ENCODE measurements around the gene ALCAM.
"Not testable (repeated sequence)": the region's sequence is repeated elsewhere in the genome, so short reads cannot be mapped to it uniquely, and the experiment has no call there.

Gene ALCAM

DNA sequence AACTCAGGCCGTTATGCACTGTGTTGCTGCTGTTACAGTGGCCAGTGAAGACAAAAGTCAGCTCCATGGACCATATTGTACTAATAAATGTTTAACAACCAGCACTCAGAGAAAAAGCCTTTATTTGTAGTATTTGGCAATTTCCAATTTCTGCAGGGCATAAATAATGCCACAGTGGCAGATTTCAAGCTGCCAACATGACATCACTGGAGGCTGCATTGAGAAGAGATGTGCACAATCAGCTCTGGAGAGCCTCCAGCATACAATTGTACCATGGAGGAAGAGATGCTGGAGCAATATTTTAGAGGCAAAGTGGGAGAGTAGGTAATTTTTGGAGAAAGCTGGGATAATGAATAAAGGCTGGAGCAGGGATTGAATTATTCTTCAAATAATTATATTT lies 9.7 kb upstream of the ALCAM start:
- no peak for DNase-seq (ENCODE audit: low spot score)

DNA sequence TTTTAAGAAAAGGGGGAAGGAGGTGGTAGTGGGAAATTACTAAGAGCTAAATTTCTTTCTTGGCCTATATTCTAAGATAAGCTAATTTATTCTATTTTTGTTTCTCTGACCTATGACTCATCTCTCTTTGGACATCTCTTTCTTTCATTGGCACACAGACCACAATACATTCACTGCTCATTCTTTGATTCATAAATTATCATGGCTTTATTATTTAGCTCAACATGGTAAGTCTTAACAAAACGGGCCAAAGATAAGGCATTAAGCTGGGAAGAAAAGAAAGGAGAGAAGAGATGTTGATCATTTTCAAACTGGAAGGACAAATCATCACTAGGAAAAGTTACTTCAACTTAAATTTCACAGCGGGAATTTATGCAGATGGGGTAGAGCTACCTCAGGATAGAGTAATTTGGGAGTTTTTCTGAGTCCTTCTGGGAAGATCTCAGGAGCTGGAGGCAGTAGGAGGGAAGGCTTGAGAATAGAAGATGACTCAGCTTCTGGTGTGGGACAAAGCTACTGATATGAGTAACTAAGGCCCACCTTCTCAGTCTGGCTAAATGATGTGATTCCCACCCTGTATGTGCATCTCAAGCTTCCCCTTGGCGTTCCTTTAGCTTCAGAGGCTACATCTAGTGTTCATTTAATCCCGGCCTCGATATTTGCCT lies 7.5 kb upstream of the ALCAM start:
- no peak for DNase-seq (ENCODE audit: low spot score)

DNA sequence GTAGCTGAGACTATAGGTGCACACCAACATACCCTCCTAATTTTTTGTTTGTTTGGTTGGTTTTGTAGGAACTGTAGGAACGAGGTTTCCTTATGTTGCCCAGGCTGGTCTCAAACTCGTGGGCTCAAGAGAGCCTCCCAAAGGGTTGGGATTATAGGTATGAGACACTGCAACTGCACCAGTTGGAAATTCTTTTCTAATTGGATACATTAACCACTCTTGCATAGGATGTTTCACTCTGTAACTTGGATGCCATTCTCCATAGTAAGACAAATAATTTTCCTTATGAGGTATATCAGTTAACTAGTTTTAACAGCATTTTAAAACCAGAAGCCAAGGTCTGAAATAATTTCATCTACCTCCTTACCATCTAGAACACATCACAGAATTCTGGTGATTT lies 6.7 kb upstream of the ALCAM start:
- no peak for DNase-seq (ENCODE audit: low spot score)

DNA sequence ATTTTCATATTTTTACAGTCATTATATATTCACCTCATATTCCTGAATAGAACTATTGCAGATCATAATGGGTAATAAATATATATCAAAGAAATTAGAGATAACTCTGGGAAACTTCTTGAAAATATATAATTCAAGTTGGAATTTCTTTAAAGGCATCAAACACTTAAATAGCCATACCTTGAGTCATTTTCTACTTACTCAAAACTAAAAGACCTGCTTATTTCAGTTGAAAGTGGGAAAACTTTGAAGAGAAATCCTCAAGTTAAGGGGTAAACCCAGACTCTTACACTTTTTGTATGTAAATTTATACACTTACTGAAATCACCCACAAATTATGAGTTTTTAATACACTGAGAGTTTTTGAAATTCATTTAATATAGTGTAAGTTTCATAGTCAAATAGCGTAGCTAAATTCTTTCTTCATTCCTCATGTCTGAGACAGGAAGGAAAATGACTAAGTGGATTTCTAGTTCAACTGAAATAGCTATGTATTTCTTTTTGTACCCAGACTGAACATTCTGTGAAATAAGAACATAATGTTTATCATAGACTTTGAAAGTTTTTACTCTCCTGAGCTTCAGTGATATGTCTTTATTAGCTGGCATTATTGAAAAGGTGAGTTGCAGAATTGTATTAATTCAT lies 4.6 kb upstream of the ALCAM start:
- no peak for DNase-seq (ENCODE audit: low spot score)

DNA sequence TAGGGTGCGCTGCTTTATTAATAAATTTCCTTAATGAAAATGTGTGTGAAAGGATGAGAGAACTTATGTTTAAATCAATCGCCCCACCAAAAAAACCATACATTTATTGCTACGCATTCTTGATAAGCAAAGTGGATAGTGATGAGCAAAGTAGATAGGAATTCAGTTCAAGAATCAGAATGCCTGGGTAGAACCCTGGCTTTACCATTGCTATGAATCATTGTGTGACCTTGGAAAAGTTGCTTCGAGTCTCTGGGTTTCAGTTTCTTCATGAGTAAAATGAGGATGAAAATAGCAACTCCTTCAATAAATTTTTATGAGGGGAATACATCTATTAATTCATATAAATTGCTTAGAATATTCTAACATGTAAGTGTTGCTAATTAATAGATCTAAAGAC lies 2.6 kb upstream of the ALCAM start:
- no peak for DNase-seq (ENCODE audit: low spot score)

DNA sequence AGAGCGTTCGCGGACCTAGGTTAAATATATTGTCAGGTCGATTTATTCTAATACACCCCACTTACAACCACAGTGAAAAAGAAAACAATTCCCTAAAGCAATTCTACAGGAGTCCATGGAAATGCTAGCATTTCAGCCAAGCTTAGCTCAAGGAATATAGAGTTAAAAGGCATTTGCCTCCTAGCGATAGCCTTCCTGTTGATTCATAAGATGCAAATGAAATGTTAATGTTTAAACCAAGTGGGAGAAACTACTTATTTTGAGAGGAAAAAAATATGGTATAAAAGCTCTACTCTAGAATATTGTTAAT lies 1.7 kb upstream of the ALCAM start:
- DNase-seq (ENCODE audit: low spot score) = no peak

DNA sequence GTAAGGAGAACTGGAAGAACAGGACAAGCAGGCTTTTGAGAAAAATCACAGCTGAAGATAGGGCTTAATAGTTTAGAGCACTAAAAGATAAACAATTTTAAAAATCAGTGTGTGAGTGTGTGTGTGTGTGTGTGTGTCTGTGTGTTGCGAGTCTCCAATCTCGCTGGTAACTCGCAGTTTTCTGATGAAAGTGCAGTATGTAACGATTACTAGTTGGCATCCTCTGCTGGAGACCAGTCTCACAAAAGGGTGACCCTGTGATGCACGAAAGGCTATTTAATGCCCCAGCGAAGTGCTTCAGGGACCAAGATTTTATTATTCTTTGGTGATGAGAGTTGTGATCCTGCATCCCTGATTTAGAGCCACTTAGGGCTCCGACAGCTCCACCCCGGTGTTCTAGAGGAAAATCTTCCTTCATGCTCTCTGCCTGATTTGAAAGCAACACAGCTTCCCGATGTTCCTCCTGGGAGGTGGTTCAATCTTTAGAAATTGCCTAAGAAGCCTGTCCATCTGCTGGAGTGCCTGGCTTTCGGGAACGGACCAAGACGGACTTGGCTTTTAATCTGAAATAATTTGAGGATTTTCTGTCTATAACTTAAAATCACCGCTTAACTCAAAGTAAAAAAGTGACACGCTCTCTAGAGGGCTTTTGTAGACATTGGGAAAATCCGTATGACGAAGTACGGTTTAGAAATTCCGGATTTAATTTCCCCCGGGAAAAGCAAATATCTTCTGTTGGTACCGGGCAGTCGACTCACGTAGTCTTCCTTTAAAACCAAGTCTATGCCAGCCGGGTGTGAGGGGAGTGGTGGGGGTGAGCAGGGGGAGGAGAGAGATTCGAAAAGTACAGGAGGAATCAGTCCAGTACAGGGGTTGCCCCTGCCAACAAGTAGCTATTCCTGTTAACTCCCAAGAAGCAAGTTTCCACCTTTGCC lies 1.1 kb upstream of the ALCAM start:
- DNase-seq (ENCODE audit: low spot score) = peak; percentile 33

DNA sequence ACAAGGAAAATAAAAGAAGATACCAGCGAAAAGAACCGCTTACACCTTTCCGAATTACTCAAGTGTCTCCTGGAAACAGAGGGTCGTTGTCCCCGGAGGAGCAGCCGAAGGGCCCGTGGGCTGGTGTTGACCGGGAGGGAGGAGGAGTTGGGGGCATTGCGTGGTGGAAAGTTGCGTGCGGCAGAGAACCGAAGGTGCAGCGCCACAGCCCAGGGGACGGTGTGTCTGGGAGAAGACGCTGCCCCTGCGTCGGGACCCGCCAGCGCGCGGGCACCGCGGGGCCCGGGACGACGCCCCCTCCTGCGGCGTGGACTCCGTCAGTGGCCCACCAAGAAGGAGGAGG lies 325 bp downstream of the ALCAM start:
- DNase-seq (ENCODE audit: low spot score) = peak; percentile 12

DNA sequence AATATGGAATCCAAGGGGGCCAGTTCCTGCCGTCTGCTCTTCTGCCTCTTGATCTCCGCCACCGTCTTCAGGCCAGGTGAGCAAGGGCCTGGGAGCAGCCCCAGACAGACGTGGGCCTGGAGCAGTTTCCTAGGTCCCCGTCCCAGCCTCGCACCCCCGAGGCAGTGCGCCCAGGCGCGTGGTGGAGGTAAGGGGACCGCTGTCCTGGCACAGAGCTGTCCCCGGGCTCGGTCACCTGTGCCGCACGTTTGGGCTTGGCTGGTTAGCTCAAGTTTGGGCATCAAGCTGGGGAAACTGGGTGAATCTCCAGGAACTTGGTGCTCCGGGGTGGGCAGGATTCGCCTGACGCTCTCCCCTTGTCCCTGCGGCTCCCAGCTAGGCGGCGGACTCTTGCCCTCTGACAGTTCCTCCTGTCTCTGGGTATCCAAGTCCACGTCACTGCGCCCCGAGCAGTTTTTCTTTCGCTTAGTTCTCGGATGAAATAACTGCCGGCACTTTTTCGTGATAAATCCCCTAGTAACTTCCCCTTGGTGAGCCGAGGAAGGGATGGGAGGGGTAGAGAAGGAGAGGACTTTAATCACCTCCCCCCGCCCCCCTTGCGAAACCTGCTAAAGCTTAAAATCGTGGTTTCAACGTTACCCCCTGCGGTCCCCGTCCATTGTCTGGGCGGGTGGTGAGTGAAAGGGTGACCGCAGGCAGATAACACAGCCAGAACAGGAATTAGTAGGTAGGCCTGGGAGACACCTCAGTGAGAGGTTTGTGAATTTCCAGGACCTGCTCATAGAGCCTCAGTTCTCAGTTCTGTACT lies 901 bp downstream of the ALCAM start:
- peak; percentile 43 for DNase-seq (ENCODE audit: low spot score)

DNA sequence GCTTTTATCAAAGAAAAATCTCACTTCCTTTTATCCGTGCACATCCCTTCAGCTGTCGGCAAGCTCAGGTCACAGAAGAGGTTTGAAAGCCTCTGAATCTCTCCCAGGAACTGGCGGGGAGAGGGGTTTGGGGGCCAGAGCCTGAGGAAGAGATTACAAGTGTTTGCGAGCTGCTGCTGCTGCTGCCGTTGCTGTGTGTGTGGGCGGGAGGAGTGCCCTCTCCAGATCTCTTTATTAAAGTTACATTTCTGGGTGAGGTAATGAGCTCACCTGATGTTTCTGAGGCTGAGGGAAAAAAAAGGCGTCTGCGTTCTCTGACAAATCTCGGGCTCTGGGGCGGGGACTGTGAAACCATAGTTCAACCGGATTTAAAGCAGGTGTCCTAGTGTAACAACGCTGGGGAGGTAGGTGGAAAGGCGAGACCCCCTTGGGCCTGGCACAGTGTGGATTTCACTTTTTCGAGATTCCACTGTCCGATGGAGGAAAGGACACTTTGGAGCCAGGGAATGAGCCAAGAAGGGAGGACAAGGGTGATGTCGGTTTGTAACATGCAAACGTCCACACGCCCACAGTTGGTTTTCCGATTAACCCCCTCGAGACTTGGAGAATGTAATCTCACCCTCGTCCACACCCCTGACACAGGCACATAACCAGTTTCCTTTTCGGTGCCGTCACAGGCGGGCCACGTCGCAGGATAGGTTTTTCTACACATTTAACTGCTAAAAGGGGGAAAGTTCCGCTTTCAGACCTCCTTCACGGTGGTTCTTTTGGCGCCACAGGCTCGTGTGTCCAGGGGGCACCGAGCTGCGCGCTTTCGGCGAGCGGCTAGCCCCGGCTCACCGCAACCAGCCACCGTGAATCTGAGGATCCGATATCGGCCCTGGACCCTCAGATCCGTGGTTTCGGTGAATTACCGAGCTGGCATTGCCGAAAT lies 2.1 kb downstream of the ALCAM start:
- peak; percentile 28 for DNase-seq (ENCODE audit: low spot score)

DNA sequence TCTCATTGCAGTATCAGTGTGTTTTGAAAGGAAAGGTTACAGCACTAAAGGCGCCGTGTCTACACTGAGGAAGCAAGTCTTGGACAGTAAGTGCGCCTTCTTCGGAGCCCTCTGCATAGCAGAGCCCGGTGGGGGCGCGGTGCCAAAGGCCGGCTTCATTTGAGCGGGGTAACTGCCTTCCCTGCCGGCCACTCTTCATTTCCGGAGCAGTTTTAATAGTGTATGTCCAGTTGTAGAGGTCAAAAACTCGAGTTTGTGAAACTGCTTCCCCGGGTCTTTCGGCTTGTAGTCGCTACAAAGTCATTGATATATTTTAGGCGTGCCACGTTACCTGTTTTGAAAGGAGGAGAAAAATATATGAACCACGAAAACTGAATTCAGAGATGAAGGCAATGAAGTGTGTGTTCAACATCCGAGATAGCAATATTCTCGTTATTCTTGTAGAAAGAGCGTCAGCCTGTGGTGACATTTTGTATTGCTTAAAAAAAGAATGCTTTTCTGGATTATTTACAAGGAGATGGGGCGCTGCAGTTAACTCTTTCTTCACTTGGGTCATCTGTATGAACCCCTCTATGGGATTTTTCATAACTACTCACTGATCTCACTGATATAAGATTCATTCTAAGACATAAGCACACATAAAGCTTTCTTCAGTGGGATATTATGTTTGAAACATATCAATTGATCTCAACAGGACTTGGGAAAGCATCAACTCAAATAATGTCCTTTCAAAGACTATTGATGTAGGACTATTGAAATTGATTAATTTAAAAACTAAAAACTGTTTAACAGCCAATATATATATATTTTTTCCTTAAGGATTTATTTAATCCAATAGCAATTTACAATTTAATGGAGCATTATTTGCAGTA lies 3.0 kb downstream of the ALCAM start:
- peak; percentile 16 for DNase-seq (ENCODE audit: low spot score)

DNA sequence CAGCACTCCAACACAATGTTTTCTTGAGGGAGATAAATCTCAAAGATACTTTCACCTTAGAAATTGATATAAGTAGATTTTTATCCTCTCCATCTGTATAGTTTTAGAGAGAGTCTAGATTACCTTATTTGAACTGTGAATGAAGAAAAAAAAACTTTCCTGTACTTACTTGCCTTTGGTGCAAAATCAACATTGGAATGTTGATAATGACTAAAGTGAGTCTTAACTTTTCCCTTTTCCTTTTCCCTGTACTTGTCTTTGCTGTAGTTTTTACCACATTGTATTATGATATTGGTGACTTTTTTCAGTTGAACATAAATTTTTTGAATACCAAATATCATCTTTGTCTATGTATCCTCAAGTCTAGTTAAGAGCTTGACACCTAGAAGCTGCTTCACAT lies 6.7 kb downstream of the ALCAM start:
- no peak for DNase-seq (ENCODE audit: low spot score)

DNA sequence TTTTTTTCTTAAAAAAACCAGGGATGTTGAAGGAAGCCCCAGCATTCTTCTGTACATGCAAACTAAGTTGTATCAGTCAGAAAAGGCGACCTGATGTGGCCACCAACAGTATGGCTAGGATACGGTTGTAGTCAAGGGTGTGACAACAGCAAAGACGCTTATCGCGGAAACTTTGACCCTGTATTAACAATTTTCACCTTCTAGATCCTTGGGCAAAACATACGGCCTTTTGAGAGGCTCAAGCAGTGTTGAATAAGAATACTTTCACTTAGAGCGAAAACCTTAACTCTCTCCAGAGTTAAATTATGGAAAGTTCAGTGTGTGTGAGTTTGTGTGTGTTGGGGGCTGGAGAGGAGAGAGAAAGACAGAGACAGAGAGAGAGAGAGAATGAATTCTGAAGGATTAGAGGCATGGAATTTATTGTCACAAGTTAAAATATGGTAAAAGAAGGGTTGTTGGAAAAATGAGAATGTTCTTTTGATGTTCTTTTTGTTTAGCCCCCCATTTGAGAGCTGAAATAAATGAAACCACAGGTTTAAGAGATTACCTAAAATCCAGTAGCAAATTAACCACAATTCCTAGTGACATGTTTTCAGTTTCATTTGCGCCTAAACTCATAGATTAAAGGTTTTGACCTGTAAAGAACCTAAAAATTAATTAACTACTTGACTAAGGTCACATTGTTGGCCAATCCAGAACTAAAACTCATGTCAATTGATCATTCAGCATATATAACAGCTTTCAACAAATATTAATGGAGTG lies 9.2 kb downstream of the ALCAM start:
- no peak for DNase-seq (ENCODE audit: low spot score)

DNA sequence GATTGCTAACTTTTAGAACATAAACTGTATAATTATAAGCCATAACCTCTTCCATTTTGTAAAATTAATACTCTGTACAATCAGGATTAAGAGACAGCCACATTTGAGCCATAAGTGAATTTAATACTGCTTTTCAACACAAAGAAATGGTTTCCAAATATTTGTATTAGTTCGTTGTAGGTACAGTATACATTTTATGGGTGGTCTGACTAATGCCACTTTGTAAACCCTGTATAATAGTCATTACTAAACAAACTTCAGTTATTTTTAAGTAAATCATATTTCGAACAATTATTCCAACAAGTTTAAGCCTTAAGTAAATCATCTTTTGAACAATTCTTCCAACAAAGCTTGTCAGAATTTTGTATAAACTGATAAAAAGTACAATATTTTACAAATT lies 11.0 kb downstream of the ALCAM start:
- DNase-seq (ENCODE audit: low spot score) = no peak

DNA sequence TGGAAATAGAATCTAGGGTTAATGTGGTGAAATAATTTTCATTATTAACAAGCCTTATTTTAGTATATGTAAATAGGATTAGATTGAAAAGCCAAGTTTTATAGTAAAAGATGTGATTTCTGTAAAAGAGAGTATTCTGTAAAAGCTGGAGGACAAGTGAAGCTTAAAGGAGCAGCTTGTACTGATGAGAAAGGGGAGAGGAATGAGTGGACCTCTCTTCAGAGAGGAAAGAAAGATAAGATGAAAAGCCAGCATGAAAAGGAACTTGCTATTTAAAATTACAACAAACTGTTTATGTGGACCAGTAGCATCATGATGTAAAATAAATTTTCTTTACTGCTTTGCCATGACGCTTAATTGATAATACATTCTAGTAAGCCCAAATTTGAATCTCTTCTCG lies 18.5 kb downstream of the ALCAM start:
- DNase-seq (ENCODE audit: low spot score) = no peak

DNA sequence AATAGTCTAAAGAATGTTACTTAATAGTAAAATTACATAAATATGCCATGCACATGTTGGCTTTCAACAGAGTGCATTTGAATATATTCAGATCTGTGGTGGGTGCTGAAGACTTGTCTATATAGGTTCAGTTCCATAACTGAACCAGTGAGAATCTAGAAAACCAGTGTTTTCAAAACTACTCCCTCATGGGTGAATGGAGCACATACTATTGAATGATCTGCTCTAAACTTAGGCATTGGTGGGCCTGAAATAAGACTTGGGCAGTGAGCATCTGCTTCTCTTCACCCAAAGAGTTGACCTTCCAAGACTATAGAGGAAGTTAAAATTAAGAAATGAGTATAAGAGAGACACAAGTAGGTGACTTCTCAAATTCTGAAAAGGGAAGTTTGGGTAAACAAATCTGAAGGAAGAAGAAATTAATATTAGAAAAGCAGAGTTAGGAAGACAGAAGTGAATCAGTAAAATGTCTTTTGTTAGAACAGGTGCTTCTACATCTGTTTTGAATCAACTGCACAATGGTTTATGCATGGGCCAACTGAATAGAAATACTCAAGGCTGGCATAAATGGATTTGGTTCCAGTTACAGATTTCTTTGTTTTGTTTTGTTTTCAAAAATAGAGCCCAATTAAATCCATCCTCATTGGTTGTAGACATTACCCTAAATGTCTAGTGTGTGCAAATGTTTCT lies 19.3 kb downstream of the ALCAM start:
- DNase-seq (ENCODE audit: low spot score) = no peak

DNA sequence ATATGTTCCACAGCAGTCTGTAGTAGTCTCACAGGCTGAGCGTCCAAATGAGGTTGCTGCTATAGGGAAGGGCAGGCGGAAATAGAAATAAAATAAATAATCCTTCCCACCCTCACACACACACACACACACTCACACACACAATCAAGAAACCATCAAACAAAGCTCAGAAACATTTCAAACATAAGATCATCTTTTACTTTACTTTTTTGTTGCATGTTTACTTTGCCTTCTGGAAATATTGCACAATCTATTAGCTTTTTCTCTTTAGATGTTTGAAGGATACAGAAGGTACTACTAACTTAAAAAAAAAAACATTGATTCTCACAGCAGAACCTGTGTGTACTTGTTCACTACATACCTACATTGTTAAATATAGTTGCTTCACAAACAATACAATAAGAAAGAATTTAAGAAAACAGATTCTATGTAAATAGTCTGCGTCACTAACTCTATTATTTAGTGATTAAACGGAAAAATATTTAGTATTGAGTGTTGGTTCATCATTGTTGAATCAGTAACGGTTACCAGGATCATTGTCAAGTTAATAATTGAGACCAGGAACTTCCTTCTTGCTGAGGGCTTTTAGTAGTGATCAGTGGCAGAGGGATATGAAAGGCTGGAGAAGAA lies 20.5 kb downstream of the ALCAM start:
- no peak for DNase-seq (ENCODE audit: low spot score)

DNA sequence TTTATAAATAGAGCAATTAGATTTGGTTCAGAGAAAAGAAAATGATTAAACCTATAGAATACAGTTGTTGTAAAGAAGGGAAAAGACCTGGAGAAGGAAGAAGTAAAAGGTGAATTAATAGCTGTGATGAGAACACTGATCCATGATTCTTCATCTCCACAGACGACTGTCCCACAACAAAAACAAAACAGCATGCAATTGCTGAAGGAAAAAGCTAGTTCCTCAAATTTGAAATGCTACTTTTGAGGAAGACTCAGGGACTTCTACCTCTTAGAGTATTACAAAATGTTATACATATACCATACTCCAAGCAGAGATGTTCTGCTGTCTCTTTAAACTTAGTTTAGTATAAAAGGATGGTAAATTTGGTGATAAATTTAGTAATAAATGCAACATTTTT lies 21.5 kb downstream of the ALCAM start:
- DNase-seq (ENCODE audit: low spot score) = no peak

DNA sequence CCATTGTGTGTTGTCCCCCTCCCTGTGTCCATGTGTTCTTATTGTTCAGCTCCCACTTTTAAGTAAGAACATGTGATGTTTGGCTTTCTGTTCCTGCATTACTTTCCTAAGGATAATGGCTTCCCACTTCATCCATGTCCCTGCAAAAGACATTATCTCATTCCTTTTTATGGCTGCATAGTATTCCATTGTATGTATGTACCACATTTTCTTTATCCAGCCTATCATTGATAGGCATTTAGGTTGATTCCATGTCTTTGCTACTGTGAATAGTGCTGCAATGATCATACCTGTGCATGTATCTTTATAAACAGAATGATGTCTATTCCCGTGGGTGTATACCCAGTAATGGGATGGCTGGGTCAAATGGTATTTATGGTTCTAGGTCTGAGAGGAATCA lies 23.1 kb downstream of the ALCAM start:
- DNase-seq (ENCODE audit: low spot score) = not testable (repeated sequence)

All from HuH-7.5 (cell line).